GM12878 (cell line): ENCODE results near the gene AP3S2. TPM values are rescaled to one million over a fixed set of nuclear protein-coding genes. Genes with fewer than 3 reads are reported as not detected.

Source experiments
- ATAC-seq: fragments of 200-7000 bp; cut with Tn5 transposase; 3 replicates; pipeline ENCODE4 v1.9.1; 2020; ENCODE audit warnings: mild to moderate bottlenecking, moderate library complexity
- BruUV-seq: library from RNA; stranded (reverse); fragments of 400-500 nt; replicated peaks from 2 replicates; lab custom pipeline; 2021; lab: Mats Ljungman, UMichigan
- CTCF ChIA-PET: fragments of 300-600 bp; sonication (Branson Sonifier 250); formaldehyde crosslinking; extraction: SDS; loops from one replicate; lab custom pipeline; 2021; ENCODE audit warnings: inconsistent platforms; lab: Yijun Ruan, JAX
- POLR2A ChIA-PET: fragments of 350-600 bp; formaldehyde crosslinking; extraction: SDS; loops from one replicate; lab custom pipeline; 2021; ENCODE audit warnings: inconsistent platforms; lab: Charles Lee
- RAD21 ChIA-PET: fragments of 300-600 bp; sonication (Branson Sonifier 250); formaldehyde crosslinking; loops from one replicate; lab custom pipeline; 2023; ENCODE audit warnings: antibody characterized with exemption; ENCODE audit not compliant: unreplicated experiment; lab: Charles Lee
- SMC1A ChIA-PET: fragments of 300-600 bp; sonication (Branson Sonifier 250); formaldehyde crosslinking; loops from one replicate; lab custom pipeline; 2023; ENCODE audit not compliant: unreplicated experiment, uncharacterized antibody; lab: Charles Lee
- DNase-seq: peaks from one replicate; pipeline ENCODE4 v3.0.0-alpha.2; 2011; ENCODE audit warnings: low read depth, low spot score
- FAIRE-seq: peaks from 3 replicates; lab custom pipeline; 2011; peaks lifted over from hg19 to GRCh38; lab: Jason Lieb, UNC
- H2AFZ ChIP-seq: 2 replicates; pipeline ENCODE4 v1.6.0; 2011; ENCODE audit warnings: low read depth, low read length, control low read depth; ENCODE audit not compliant: control insufficient read depth
- H3K27ac ChIP-seq: 2 replicates; pipeline ENCODE4 v1.5.1; 2011; ENCODE audit warnings: control low read depth; ENCODE audit not compliant: control insufficient read depth, insufficient read depth
- H3K27me3 ChIP-seq, 2 experiments: replicated peaks in 1 of 2; 2 replicates each; pipeline versions ENCODE4 v1.6.0 to v1.6.1; 2011; ENCODE audit warnings: low read length in 1 of 2; ENCODE audit not compliant: control insufficient read depth in 2 of 2, insufficient read depth in 2 of 2
- H3K36me3 ChIP-seq, 2 experiments: 2 replicates each; pipeline ENCODE4 v1.5.1; 2011; ENCODE audit warnings: low read length in 1 of 2; ENCODE audit not compliant: control insufficient read depth in 2 of 2, insufficient read depth in 2 of 2
- H3K4me1 ChIP-seq: 2 replicates; pipeline ENCODE4 v1.6.1; 2011; ENCODE audit warnings: mild to moderate bottlenecking, low read length, moderate library complexity, mixed read lengths; ENCODE audit not compliant: control insufficient read depth, insufficient read depth
- H3K4me2 ChIP-seq: 2 replicates; pipeline ENCODE4 v1.6.0; 2011; ENCODE audit warnings: control low read depth; ENCODE audit not compliant: control insufficient read depth, insufficient read depth
- H3K4me3 ChIP-seq: fragments of 200-600 bp; sonication (generic); 2 replicates; pipeline ENCODE4 v1.5.1; 2016
- H3K79me2 ChIP-seq: 2 replicates; pipeline ENCODE4 v1.6.0; 2011; ENCODE audit warnings: low read length; ENCODE audit not compliant: control insufficient read depth, insufficient read depth
- H3K9ac ChIP-seq: 2 replicates; pipeline ENCODE4 v1.8.0; 2011; ENCODE audit warnings: low read length, control low read depth, mixed read lengths; ENCODE audit not compliant: control insufficient read depth, insufficient read depth
- H3K9me3 ChIP-seq: replicated peaks from 3 replicates; pipeline ENCODE4 v1.5.1; 2011; ENCODE audit warnings: mild to moderate bottlenecking, low read length; ENCODE audit not compliant: control insufficient read depth, insufficient read depth
- H4K20me1 ChIP-seq: 2 replicates; pipeline ENCODE4 v1.6.0; 2011; ENCODE audit not compliant: control insufficient read depth, insufficient read depth
- BACH1 ChIP-seq: fragments of 450-650 bp; IDR thresholded peaks from 2 replicates; pipeline ENCODE4 v1.6.1; 2017; ENCODE audit warnings: mild to moderate bottlenecking, borderline replicate concordance
- CREM ChIP-seq: IDR thresholded peaks from 2 replicates; pipeline ENCODE4 v1.6.1; 2014; ENCODE audit warnings: antibody characterized with exemption, low read depth
- MYC ChIP-seq: IDR thresholded peaks from 2 replicates; pipeline ENCODE4 v1.6.1; 2011; ENCODE audit warnings: mild to moderate bottlenecking, low read length, moderate library complexity, inconsistent platforms; ENCODE audit not compliant: insufficient read depth, insufficient replicate concordance, insufficient read length, severe bottlenecking
- NBN ChIP-seq: fragments of 450-650 bp; IDR thresholded peaks from 2 replicates; pipeline ENCODE4 v1.6.1; 2016
- NFYA ChIP-seq: IDR thresholded peaks from 2 replicates; pipeline ENCODE4 v1.6.1; 2011; ENCODE audit warnings: low read depth, mild to moderate bottlenecking, low read length, improper control_type of control experiment, borderline replicate concordance
- PML ChIP-seq: IDR thresholded peaks from 2 replicates; pipeline ENCODE4 v1.6.1; 2012; ENCODE audit warnings: low read length, inconsistent platforms
- SIN3A ChIP-seq: IDR thresholded peaks from 2 replicates; pipeline ENCODE4 v1.6.1; 2012; ENCODE audit warnings: low read depth, low read length, improper control_type of control experiment
- SREBF2 ChIP-seq: IDR thresholded peaks from 2 replicates; pipeline ENCODE4 v1.6.1; 2012; ENCODE audit warnings: mild to moderate bottlenecking, low read length
- TCF3 ChIP-seq: IDR thresholded peaks from 2 replicates; pipeline ENCODE4 v1.6.1; 2012; ENCODE audit warnings: low read depth, mild to moderate bottlenecking, low read length, borderline replicate concordance; ENCODE audit not compliant: insufficient read depth
- ZNF622 ChIP-seq: fragments of 450-650 bp; IDR thresholded peaks from 2 replicates; pipeline ENCODE4 v1.6.1; 2017; ENCODE audit warnings: mild to moderate bottlenecking, inconsistent platforms
- WGBS: methylation state at CpG from one replicate; pipeline ENCODE4 v1.1.6; 2016; ENCODE audit warnings: low lambda C conversion rate; ENCODE audit not compliant: insufficient replicate concordance, insufficient coverage; ENCODE audit errors: missing lambda C conversion rate; 5-methylcytosine and 5-hydroxymethylcytosine counted together
- in situ Hi-C: fragments of 300-500 bp; cut with MboI; formaldehyde crosslinking; loops from 9 replicates; pipeline ENCODE4 v1.14.3; 2018; ENCODE audit warnings: mixed read lengths
- intact Hi-C: fragments of 100-400 bp; cut with micrococcal nuclease; formaldehyde crosslinking; loops from one replicate; pipeline ENCODE4 v1.14.2; 2022; ENCODE audit not compliant: unreplicated experiment
- polyA plus RNA-seq, 11 experiments: library from polyadenylated mRNA; depleted of rRNA in 4 of 11; unstranded in 6 of 11; stranded (reverse) in 5 of 11; fragments of >200 nt; fragmentation: Nextera tagmentation in 4 of 11; fragmentation: Illumina TruSeq in 1 of 11; extraction: Ambion mirVana in 4 of 11; extraction: Trizol in 1 of 11; gene quantifications; 1 replicate in 1 of 11; 2 replicates in 10 of 11; pipeline versions ENCODE4 v1.2.1 to v1.2.3, GENCODE V29; 2011 to 2016; ENCODE audit warnings: inconsistent platforms in 2 of 11, missing spikeins in 2 of 11, low read depth in 1 of 11
- total RNA-seq, 4 experiments: library from RNA; depleted of rRNA in 3 of 4; stranded (reverse); fragments of >200 nt in 3 of 4; fragmentation: Illumina TruSeq in 1 of 4; extraction: Trizol in 1 of 4; gene quantifications; 2 replicates each; pipeline versions ENCODE4 v1.2.1 to v1.2.3, GENCODE V29; 2013 to 2021
- TF ChIP-seq, protein P1 (sequence below): fragments of 450-650 bp; IDR thresholded peaks from 2 replicates; pipeline ENCODE4 v1.6.1; 2017; ENCODE audit warnings: antibody characterized with exemption, mild to moderate bottlenecking, moderate library complexity
- TF ChIP-seq, protein P2 (sequence below): IDR thresholded peaks from 2 replicates; pipeline ENCODE4 v1.6.1; 2012; ENCODE audit warnings: improper control_type of control experiment, low read depth, low read length; ENCODE audit not compliant: insufficient replicate concordance

AP3S2 gene
- total and polyA plus RNA-seq, 10 of the 15 experiments (the other 5 are each of a cell fraction or from before 2014, with no cell fraction given): 10.0 to 43.6 (median 26.0) TPM

- Histone ChIP-seq H3K79me2 (no peaks in the 10 kb centered on the region), H3K27me3 (peaks cover 0 to 4% of the 10 kb centered on the region in 2 experiments; a peak in 1 of 4 replicates)
- WGBS: 79% methylated on average over 14 of the region's 14 CpGs
- TF ChIP-seq, protein P1, sequence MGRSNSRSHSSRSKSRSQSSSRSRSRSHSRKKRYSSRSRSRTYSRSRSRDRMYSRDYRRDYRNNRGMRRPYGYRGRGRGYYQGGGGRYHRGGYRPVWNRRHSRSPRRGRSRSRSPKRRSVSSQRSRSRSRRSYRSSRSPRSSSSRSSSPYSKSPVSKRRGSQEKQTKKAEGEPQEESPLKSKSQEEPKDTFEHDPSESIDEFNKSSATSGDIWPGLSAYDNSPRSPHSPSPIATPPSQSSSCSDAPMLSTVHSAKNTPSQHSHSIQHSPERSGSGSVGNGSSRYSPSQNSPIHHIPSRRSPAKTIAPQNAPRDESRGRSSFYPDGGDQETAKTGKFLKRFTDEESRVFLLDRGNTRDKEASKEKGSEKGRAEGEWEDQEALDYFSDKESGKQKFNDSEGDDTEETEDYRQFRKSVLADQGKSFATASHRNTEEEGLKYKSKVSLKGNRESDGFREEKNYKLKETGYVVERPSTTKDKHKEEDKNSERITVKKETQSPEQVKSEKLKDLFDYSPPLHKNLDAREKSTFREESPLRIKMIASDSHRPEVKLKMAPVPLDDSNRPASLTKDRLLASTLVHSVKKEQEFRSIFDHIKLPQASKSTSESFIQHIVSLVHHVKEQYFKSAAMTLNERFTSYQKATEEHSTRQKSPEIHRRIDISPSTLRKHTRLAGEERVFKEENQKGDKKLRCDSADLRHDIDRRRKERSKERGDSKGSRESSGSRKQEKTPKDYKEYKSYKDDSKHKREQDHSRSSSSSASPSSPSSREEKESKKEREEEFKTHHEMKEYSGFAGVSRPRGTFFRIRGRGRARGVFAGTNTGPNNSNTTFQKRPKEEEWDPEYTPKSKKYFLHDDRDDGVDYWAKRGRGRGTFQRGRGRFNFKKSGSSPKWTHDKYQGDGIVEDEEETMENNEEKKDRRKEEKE: no peak
- no peak for TF ChIP-seq PML
- TF ChIP-seq ZNF622: no peak
- no peak for TF ChIP-seq SREBF2
- TF ChIP-seq, protein P2, sequence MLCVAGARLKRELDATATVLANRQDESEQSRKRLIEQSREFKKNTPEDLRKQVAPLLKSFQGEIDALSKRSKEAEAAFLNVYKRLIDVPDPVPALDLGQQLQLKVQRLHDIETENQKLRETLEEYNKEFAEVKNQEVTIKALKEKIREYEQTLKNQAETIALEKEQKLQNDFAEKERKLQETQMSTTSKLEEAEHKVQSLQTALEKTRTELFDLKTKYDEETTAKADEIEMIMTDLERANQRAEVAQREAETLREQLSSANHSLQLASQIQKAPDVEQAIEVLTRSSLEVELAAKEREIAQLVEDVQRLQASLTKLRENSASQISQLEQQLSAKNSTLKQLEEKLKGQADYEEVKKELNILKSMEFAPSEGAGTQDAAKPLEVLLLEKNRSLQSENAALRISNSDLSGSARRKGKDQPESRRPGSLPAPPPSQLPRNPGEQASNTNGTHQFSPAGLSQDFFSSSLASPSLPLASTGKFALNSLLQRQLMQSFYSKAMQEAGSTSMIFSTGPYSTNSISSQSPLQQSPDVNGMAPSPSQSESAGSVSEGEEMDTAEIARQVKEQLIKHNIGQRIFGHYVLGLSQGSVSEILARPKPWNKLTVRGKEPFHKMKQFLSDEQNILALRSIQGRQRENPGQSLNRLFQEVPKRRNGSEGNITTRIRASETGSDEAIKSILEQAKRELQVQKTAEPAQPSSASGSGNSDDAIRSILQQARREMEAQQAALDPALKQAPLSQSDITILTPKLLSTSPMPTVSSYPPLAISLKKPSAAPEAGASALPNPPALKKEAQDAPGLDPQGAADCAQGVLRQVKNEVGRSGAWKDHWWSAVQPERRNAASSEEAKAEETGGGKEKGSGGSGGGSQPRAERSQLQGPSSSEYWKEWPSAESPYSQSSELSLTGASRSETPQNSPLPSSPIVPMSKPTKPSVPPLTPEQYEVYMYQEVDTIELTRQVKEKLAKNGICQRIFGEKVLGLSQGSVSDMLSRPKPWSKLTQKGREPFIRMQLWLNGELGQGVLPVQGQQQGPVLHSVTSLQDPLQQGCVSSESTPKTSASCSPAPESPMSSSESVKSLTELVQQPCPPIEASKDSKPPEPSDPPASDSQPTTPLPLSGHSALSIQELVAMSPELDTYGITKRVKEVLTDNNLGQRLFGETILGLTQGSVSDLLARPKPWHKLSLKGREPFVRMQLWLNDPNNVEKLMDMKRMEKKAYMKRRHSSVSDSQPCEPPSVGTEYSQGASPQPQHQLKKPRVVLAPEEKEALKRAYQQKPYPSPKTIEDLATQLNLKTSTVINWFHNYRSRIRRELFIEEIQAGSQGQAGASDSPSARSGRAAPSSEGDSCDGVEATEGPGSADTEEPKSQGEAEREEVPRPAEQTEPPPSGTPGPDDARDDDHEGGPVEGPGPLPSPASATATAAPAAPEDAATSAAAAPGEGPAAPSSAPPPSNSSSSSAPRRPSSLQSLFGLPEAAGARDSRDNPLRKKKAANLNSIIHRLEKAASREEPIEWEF: no peak
- no peak for TF ChIP-seq NFYA
- TF ChIP-seq CREM: no peak
- no peak for TF ChIP-seq NBN
- no peak for TF ChIP-seq MYC
- no peak for TF ChIP-seq TCF3
- no peak for TF ChIP-seq SIN3A
- TF ChIP-seq BACH1: no peak
- TF ChIP-seq, all 136 proteins: peak for 0
- ChIA-PET CTCF (no interaction called here), RAD21 (no interaction called here), SMC1A (interaction anchor here (0.7 to 1.5 kb wide), 2 partner anchors 38 to 62 kb away, joined by 3 to 4 read pairs; no protein-coding TSS in a partner anchor), POLR2A (interaction anchor here (0.5 kb wide), 1 partner anchor 34 kb away, joined by 3 read pairs; no protein-coding TSS in a partner anchor)
- no peaks in the 10 kb centered on the region; the same call in 2 of the 3 replicates for H3K9me3 ChIP-seq
- no peak overlapping the region for H2AFZ ChIP-seq
- no peak for FAIRE-seq
- H4K20me1 ChIP-seq: no peaks in the 10 kb centered on the region
- no peak overlapping the region for H3K4me2 ChIP-seq
- intact Hi-C loops (no loop called here), in situ Hi-C loops (no loop called here)
- no peak for ATAC-seq
- no peaks in the 10 kb centered on the region for H3K4me1 ChIP-seq
- BruUV-seq: no TSS peak
- no peak overlapping the region for H3K4me3 ChIP-seq
- no peak overlapping the region for H3K27ac ChIP-seq
- no peak overlapping the region for H3K9ac ChIP-seq
- DNase-seq: no peak
- H3K36me3 ChIP-seq: no peaks in the 10 kb centered on the region
Observed at GRCh38 chr15:89936786-89937265, 43.0 kb upstream of the AP3S2 start.
